ENCODE results near the gene ZNG1A.
"Not testable (repeated sequence)": the region's sequence is repeated elsewhere in the genome, so short reads cannot be mapped to it uniquely, and the experiment has no call there.

Gene ZNG1A

DNA sequence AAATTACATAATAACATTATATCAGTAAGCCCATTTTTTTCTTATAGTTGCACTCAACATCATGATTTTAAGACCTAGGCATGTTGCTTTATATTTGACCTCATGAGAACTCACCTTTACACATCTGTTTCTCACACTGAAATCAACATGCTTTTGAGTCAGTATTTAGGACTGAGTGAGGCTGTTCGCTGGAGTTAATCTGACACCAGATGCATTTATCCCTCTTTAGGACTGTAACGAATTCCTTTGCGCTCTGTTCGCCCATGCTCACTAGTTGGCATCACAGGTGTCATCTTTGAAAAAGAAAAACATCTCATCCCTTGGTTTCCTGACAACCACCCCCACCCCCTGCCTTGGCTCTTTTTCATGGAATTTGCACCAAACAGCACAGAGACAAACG is 84.9 kb downstream of the ZNG1A start:
- DNase-seq = not testable (repeated sequence)

DNA sequence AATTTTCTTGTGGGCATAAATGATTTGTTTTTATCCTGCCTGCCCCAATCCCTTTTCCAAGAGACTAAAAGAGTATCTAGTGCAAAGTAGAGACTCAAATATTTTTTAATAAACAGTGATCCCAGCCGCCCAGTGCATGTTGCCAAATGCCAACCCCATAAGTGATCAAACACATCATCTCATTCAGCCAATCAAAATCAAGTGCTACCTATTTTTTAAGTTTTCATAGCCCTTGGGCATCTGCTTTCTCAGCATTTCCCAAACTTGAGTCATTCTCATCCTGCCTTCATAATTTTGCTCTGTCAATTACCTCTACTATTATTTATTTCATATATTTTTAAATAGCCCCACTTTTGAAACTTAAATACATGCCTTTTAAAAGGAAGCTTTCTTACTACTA is 88.0 kb downstream of the ZNG1A start:
- not testable (repeated sequence) for DNase-seq

GRCh38 chr9:88396-89037 is 90.3 kb downstream of the ZNG1A start:
- DNase-seq = not testable (repeated sequence)

GRCh38 chr9:87860-88259 is 91.0 kb downstream of the ZNG1A start:
- DNase-seq = not testable (repeated sequence)

DNA sequence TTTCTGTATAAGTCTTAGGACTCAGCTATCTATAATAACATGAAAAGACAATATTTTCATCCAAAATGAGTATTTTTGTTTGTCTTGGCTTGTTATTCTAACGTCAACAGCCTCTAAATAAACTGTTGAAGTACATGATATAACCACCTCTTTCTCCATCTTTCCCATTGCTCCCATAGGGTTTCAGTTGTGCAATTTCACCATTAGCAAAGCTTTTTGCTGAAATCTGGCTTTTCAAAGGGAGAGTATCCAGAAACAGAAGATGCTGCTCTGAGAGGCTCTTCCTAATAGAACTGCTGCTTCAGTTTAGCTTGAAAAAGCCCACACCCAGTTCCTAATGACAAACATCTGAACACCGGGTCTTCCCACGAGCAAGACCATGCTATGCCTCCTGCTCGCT is 91.8 kb downstream of the ZNG1A start:
- DNase-seq = not testable (repeated sequence)

GRCh38 chr9:86697-87096 is 92.2 kb downstream of the ZNG1A start:
- not testable (repeated sequence) for DNase-seq

GRCh38 chr9:82932-83689 is 95.7 kb downstream of the ZNG1A start:
- DNase-seq = not testable (repeated sequence)

GRCh38 chr9:78333-78732 is 100.5 kb downstream of the ZNG1A start:
- DNase-seq = not testable (repeated sequence)

- DNase-seq = not testable (repeated sequence)
These were observed 102.5 kb downstream of the ZNG1A start for GRCh38 chr9:76389-76788.

DNA sequence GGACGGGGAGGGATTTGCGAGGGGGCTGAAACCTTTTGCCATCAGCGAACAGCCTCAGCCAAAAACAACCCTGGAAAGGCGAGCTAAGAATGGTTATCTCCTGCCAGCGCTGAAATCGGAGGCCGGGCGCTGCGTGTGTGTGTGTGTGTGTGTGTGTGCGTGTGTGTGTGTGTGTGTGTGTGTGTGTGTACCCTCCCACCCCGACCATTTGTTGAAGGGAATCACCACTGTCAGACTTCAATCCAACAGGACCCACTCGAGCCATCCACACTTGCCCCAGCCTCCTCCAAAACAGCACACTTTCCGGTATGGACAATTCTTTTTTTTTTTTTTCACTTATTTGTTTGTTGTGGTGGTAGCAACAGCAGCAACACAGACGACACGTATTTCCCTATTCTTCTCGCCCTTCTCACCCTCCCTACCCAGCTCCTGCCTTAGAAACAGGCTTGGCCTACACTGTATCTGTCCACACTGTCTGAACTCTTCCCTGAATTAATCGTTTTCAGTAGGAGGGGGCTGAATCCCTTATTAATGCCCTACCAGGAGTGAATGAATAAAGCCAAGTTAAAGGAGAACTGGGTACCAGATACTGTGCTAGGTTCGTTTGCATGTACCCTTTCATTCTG is 104.8 kb downstream of the ZNG1A start:
- not testable (repeated sequence) for DNase-seq

- not testable (repeated sequence) for DNase-seq
These were observed 105.6 kb downstream of the ZNG1A start for GRCh38 chr9:73076-73899.

All from activated gamma-delta T cell treated with Interleukin-2 at 50 U/mL for 16 hours (primary cell).